ENCODE data around the gene CABCOCO1. TPM values are rescaled to one million over a fixed set of nuclear protein-coding genes. Genes with fewer than 3 reads are reported as not detected.

The CABCOCO1 gene
- total RNA-seq, 1 experiment from 2014 or later = not detected

- Histone ChIP-seq H2AFZ (ENCODE audit: low read depth, low read length, poor library complexity, severe bottlenecking) (no peak overlapping the region), H3K27ac (ENCODE audit: low read depth, low read length) (no peak overlapping the region), H3K27me3 (ENCODE audit: insufficient read depth, low read length) (no peaks in the 10 kb centered on the region), H4K20me1 (ENCODE audit: insufficient read depth) (no peaks in the 10 kb centered on the region), H3K4me2 (ENCODE audit: low read length) (no peak overlapping the region), H3K4me3 (replicated peaks in 1 of 2; ENCODE audit: low read depth in 1 of 2, low read length in 2 of 2) (no peak overlapping the region), H3K9me2 (ENCODE audit: insufficient read depth) (no peaks in the 10 kb centered on the region), H3K9ac (ENCODE audit: low read length) (no peak overlapping the region), H3K9me3 (ENCODE audit: control insufficient read depth in 1 of 2, insufficient read depth in 1 of 2, low read depth in 1 of 2, low read length in 2 of 2) (no peaks in the 10 kb centered on the region), H3K4me1 (ENCODE audit: control insufficient read depth in 1 of 2, insufficient read depth in 2 of 2, low read length in 2 of 2) (no peaks in the 10 kb centered on the region), H3K79me2 (ENCODE audit: insufficient read depth, low read length) (no peaks in the 10 kb centered on the region), H3K36me3 (ENCODE audit: control insufficient read depth in 1 of 2, insufficient read depth in 2 of 2, low read length in 2 of 2) (no peaks in the 10 kb centered on the region)
- ChIA-PET CTCF (no interaction called here), RAD21 (ENCODE audit: low non-redundant PET in 1 of 2, low total read pairs in 2 of 2, uncharacterized antibody in 2 of 2, unreplicated experiment in 2 of 2) (no interaction called here), POLR2A (no interaction called here)
- DNase-seq (ENCODE audit: low read depth, low spot score) (no peak), ATAC-seq (no peak)
- no TSS peak for BruUV-seq (replicated peaks)
- intact Hi-C loops (cut with micrococcal nuclease) = no loop called here
- TF ChIP-seq TCF7L2 (IDR thresholded peaks at IDR 0.05; ENCODE audit: borderline replicate concordance, extremely low read depth, insufficient read depth, insufficient read length) = no peak
- TF ChIP-seq POLR2A (IDR thresholded peaks at IDR 0.05; ENCODE audit: borderline replicate concordance, extremely low read depth, insufficient read depth, insufficient read length) = no peak
- TF ChIP-seq FOSL1 (IDR thresholded peaks at IDR 0.05; ENCODE audit: low read depth) = no peak
- TF ChIP-seq REST (IDR thresholded peaks at IDR 0.05; ENCODE audit: low read depth) = no peak
- TF ChIP-seq CEBPB (IDR thresholded peaks at IDR 0.05; ENCODE audit: low read depth) = no peak
- TF ChIP-seq, protein P1, sequence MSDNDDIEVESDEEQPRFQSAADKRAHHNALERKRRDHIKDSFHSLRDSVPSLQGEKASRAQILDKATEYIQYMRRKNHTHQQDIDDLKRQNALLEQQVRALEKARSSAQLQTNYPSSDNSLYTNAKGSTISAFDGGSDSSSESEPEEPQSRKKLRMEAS (IDR thresholded peaks at IDR 0.05) = no peak
- no peak for TF ChIP-seq SRF (IDR thresholded peaks at IDR 0.05; ENCODE audit: low read depth)
- TF ChIP-seq ZFX (IDR thresholded peaks at IDR 0.05) = no peak
- no peak for TF ChIP-seq POLR2AphosphoS5 (IDR thresholded peaks at IDR 0.05; ENCODE audit: low read depth, low read length)
Observed at GRCh38 chr10:61627266-61627665, 35.5 kb upstream of the CABCOCO1 start.

All from HCT116 (cell line).